HCT116 (cell line): ENCODE measurements around the gene NTSR2. TPM values are rescaled to one million over a fixed set of nuclear protein-coding genes. Genes with fewer than 3 reads are reported as not detected.

ENCODE experiments used
- ATAC-seq: fragments of 200-7000 bp; cut with Tn5 transposase; 2 replicates; pipeline ENCODE4 v1.9.1; 2020; ENCODE audit warnings: mild to moderate bottlenecking, moderate library complexity
- BruUV-seq: library from RNA; stranded (reverse); fragments of 400-500 nt; replicated peaks from 2 replicates; lab custom pipeline; 2021; lab: Mats Ljungman, UMichigan
- CTCF ChIA-PET: fragments of 300-600 bp; sonication (Branson Sonifier 250); formaldehyde crosslinking; loops from one replicate; lab custom pipeline; 2021; ENCODE audit warnings: antibody characterized with exemption; lab: Charles Lee
- POLR2A ChIA-PET: fragments of 300-600, 350-600 bp; sonication (Branson Sonifier 250); formaldehyde crosslinking; loops from one replicate; lab custom pipeline; 2021; ENCODE audit warnings: antibody characterized with exemption; lab: Charles Lee
- RAD21 ChIA-PET, 2 experiments: fragments of 300-600 bp; sonication (Branson Sonifier 250); formaldehyde crosslinking; loops; one replicate each; lab custom pipeline; 2023; ENCODE audit warnings: low total read pairs in 2 of 2; ENCODE audit not compliant: uncharacterized antibody in 2 of 2, unreplicated experiment in 2 of 2, low non-redundant PET in 1 of 2; lab: Charles Lee
- DNase-seq: peaks from one replicate; pipeline ENCODE4 v3.0.0-alpha.2; 2010; ENCODE audit warnings: low read depth, low spot score
- H2AFZ ChIP-seq: fragments of 200-600 bp; shearing (Covaris generic), sonication (generic); 2 replicates; pipeline ENCODE4 v1.6.1; 2017; ENCODE audit warnings: low read depth, mixed run types, mixed read lengths, antibody characterized with exemption, low read length; ENCODE audit not compliant: poor library complexity, severe bottlenecking
- H3K27ac ChIP-seq: 2 replicates; pipeline ENCODE4 v1.5.1; 2012; ENCODE audit warnings: low read depth, low read length
- H3K27me3 ChIP-seq: fragments of 200-600 bp; sonication (generic); 2 replicates; pipeline ENCODE4 v1.6.1; 2016; ENCODE audit warnings: mixed run types, low read length, mixed read lengths; ENCODE audit not compliant: insufficient read depth
- H3K36me3 ChIP-seq, 2 experiments: fragments of 200-500 bp in 1 of 2; fragments of 200-600 bp in 1 of 2; sonication (Bioruptor generic) in 1 of 2; sonication (generic) in 1 of 2; 2 replicates each; pipeline versions ENCODE4 v1.5.1 to v1.6.1; 2014 to 2016; ENCODE audit warnings: low read length in 2 of 2, inconsistent platforms in 1 of 2, mixed read lengths in 1 of 2, mixed run types in 1 of 2; ENCODE audit not compliant: insufficient read depth in 2 of 2, control insufficient read depth in 1 of 2
- H3K4me1 ChIP-seq, 2 experiments: fragments of 200-600 bp in 1 of 2; sonication (generic) in 1 of 2; 2 replicates each; pipeline versions ENCODE4 v1.5.1 to v1.6.1; 2012 to 2017; ENCODE audit warnings: low read length in 2 of 2, inconsistent platforms in 1 of 2, mild to moderate bottlenecking in 1 of 2, mixed read lengths in 1 of 2, mixed run types in 1 of 2, moderate library complexity in 1 of 2; ENCODE audit not compliant: insufficient read depth in 2 of 2, control insufficient read depth in 1 of 2
- H3K4me2 ChIP-seq: fragments of 200-600 bp; sonication (generic); 2 replicates; pipeline ENCODE4 v1.6.1; 2017; ENCODE audit warnings: mixed run types, low read length, mixed read lengths
- H3K4me3 ChIP-seq, 2 experiments: fragments of 200-600 bp in 1 of 2; sonication (generic) in 1 of 2; replicated peaks in 1 of 2; 2 replicates each; pipeline ENCODE4 v1.5.1; 2011 to 2016; ENCODE audit warnings: low read length in 2 of 2, control low read depth in 1 of 2, low read depth in 1 of 2, mild to moderate bottlenecking in 1 of 2, mixed read lengths in 1 of 2, mixed run types in 1 of 2
- H3K79me2 ChIP-seq: fragments of 200-600 bp; sonication (generic); 2 replicates; pipeline ENCODE4 v1.6.1; 2017; ENCODE audit warnings: mild to moderate bottlenecking, mixed run types, low read length, moderate library complexity, mixed read lengths; ENCODE audit not compliant: insufficient read depth
- H3K9ac ChIP-seq: fragments of 200-600 bp; sonication (generic); 2 replicates; pipeline ENCODE4 v1.6.1; 2016; ENCODE audit warnings: low read length, mixed read lengths
- H3K9me2 ChIP-seq: fragments of 200-600 bp; sonication (generic), shearing (Covaris generic); 2 replicates; pipeline ENCODE4 v1.6.1; 2017; ENCODE audit warnings: mixed run types, mild to moderate bottlenecking, moderate library complexity; ENCODE audit not compliant: insufficient read depth
- H3K9me3 ChIP-seq, 2 experiments: fragments of 200-500 bp in 1 of 2; fragments of 200-600 bp in 1 of 2; sonication (Bioruptor generic) in 1 of 2; sonication (generic) in 1 of 2; 2 replicates each; pipeline ENCODE4 v1.6.1; 2014 to 2017; ENCODE audit warnings: low read length in 2 of 2, mixed read lengths in 2 of 2, inconsistent platforms in 1 of 2, low read depth in 1 of 2, mild to moderate bottlenecking in 1 of 2, mixed run types in 1 of 2, moderate library complexity in 1 of 2; ENCODE audit not compliant: control insufficient read depth in 1 of 2, insufficient read depth in 1 of 2
- H4K20me1 ChIP-seq: fragments of 200-600 bp; sonication (generic), shearing (Covaris generic); 2 replicates; pipeline ENCODE4 v1.6.1; 2017; ENCODE audit warnings: mixed run types, mild to moderate bottlenecking, moderate library complexity; ENCODE audit not compliant: insufficient read depth
- ATF3 ChIP-seq: IDR thresholded peaks from 2 replicates; pipeline ENCODE4 v1.6.1; 2012
- CEBPB ChIP-seq: IDR thresholded peaks from 2 replicates; pipeline ENCODE4 v1.6.1; 2012; ENCODE audit warnings: low read depth
- ELF1 ChIP-seq: IDR thresholded peaks from 2 replicates; pipeline ENCODE4 v1.6.1; 2012; ENCODE audit warnings: low read depth, borderline replicate concordance
- EZH2 ChIP-seq: fragments of 200-600 bp; sonication (generic); IDR thresholded peaks from 2 replicates; pipeline ENCODE4 v1.6.1; 2017; ENCODE audit warnings: antibody characterized with exemption, mixed run types
- EZH2phosphoT487 ChIP-seq: fragments of 200-600 bp; IDR thresholded peaks from 2 replicates; pipeline ENCODE4 v1.6.1; 2018; ENCODE audit warnings: antibody characterized with exemption, borderline replicate concordance
- FOSL1 ChIP-seq: IDR thresholded peaks from 2 replicates; pipeline ENCODE4 v1.6.1; 2012; ENCODE audit warnings: low read depth
- MAX ChIP-seq: IDR thresholded peaks from 2 replicates; pipeline ENCODE4 v1.6.1; 2012
- POLR2A ChIP-seq: IDR thresholded peaks from 2 replicates; pipeline ENCODE4 v1.7.0; 2011; ENCODE audit warnings: borderline replicate concordance; ENCODE audit not compliant: insufficient read depth, insufficient read length; ENCODE audit errors: extremely low read depth
- REST ChIP-seq: IDR thresholded peaks from 2 replicates; pipeline ENCODE4 v1.6.1; 2012; ENCODE audit warnings: low read depth
- SP1 ChIP-seq: IDR thresholded peaks from 2 replicates; pipeline ENCODE4 v1.6.1; 2012; ENCODE audit warnings: low read depth
- SRF ChIP-seq: IDR thresholded peaks from 2 replicates; pipeline ENCODE4 v1.6.1; 2012; ENCODE audit warnings: low read depth
- TCF7L2 ChIP-seq: IDR thresholded peaks from 2 replicates; pipeline ENCODE4 v1.7.0; 2011; ENCODE audit warnings: borderline replicate concordance, inconsistent platforms; ENCODE audit not compliant: insufficient read depth, insufficient read length; ENCODE audit errors: extremely low read depth
- YY1 ChIP-seq: IDR thresholded peaks from 2 replicates; pipeline ENCODE4 v1.6.1; 2011; ENCODE audit warnings: low read length, low read depth, moderate library complexity, mild to moderate bottlenecking; ENCODE audit not compliant: insufficient replicate concordance; ENCODE audit errors: extremely low read depth
- ZNF274 ChIP-seq: fragments of 200-500 bp; sonication (Bioruptor generic); IDR thresholded peaks from 2 replicates; pipeline ENCODE4 v1.6.1; 2014; ENCODE audit warnings: mild to moderate bottlenecking, low read depth, low read length, inconsistent platforms
- intact Hi-C: fragments of 100-400 bp; cut with micrococcal nuclease; formaldehyde crosslinking; loops from 2 replicates; pipeline ENCODE4 v1.10.0; 2022
- total RNA-seq: library from RNA; stranded (reverse); gene quantifications from one replicate; pipeline ENCODE4 v1.2.1, GENCODE V29; 2021; ENCODE audit not compliant: unreplicated experiment
- TF ChIP-seq, protein P1 (sequence below), 3 experiments: fragments of 200-600 bp in 1 of 3; sonication (generic) in 1 of 3; IDR thresholded peaks in 2 of 3; conservative IDR thresholded peaks in 1 of 3; 2 replicates each; pipeline ENCODE4 v1.5.1; 2012 to 2017; ENCODE audit warnings: low read depth in 2 of 3, low read length in 2 of 3, antibody characterized with exemption in 1 of 3, borderline replicate concordance in 1 of 3, control low read depth in 1 of 3, mild to moderate bottlenecking in 1 of 3, mixed read lengths in 1 of 3, mixed run types in 1 of 3, moderate library complexity in 1 of 3; ENCODE audit not compliant: insufficient read depth in 1 of 3
- TF ChIP-seq, protein P2 (sequence below): IDR thresholded peaks from 2 replicates; pipeline ENCODE4 v1.6.1; 2011; ENCODE audit warnings: mild to moderate bottlenecking, low read length, moderate library complexity; ENCODE audit not compliant: insufficient replicate concordance; ENCODE audit errors: extremely low read depth

Gene NTSR2
- total RNA-seq, 1 experiment from 2014 or later = not detected

DNA sequence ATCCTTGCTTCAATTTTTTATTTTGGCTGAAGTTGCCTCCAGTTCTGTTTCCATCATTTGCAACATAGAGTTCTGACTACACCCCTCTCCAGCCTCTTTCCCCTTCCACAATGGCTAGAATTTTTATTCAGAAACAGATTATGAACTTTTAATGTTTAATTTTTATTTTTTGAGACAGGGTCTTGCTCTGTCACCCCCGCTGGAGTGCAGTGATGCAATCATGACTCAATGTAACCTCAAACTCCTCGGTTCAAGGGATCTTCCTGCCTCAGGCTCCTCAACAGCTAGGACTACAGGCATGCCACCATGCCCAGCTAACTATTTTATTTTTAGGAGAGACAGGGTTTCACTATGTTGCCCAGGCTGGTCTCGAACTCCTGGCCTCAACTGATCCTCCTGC lies 2.8 kb downstream of the NTSR2 start (continued):
- TF ChIP-seq POLR2A (no peak), TCF7L2 (no peak), FOSL1 (no peak), EZH2 (no peak), REST (no peak), SP1 (no peak), SRF (no peak)

GRCh38 chr2:11665510-11666362 lies 4.3 kb downstream of the NTSR2 start:
- Histone ChIP-seq H3K36me3 (no peaks in the 10 kb centered on the region), H3K9ac (no peak overlapping the region), H2AFZ (no peak overlapping the region), H3K9me3 (peaks cover 0 to 10% of the 10 kb centered on the region in 2 experiments; a peak in 2 of 4 replicates), H3K4me2 (no peak overlapping the region), H3K9me2 (no peaks in the 10 kb centered on the region), H3K27ac (no peak overlapping the region), H3K79me2 (no peaks in the 10 kb centered on the region), H3K4me1 (no peaks in the 10 kb centered on the region), H3K4me3 (no peak overlapping the region), H4K20me1 (no peaks in the 10 kb centered on the region), H3K27me3 (no peaks in the 10 kb centered on the region)
- no peak for DNase-seq
- ChIA-PET RAD21 (no interaction called here), CTCF (no interaction called here), POLR2A (no interaction called here)
- no TSS peak for BruUV-seq
- intact Hi-C loops = no loop called here
- ATAC-seq = no peak
- TF ChIP-seq ATF3 (no peak), YY1 (no peak), CEBPB (no peak), ELF1 (no peak), EZH2 (no peak), EZH2phosphoT487 (no peak), ZNF274 (no peak), FOSL1 (no peak), MAX (no peak)
- TF ChIP-seq, protein P1, sequence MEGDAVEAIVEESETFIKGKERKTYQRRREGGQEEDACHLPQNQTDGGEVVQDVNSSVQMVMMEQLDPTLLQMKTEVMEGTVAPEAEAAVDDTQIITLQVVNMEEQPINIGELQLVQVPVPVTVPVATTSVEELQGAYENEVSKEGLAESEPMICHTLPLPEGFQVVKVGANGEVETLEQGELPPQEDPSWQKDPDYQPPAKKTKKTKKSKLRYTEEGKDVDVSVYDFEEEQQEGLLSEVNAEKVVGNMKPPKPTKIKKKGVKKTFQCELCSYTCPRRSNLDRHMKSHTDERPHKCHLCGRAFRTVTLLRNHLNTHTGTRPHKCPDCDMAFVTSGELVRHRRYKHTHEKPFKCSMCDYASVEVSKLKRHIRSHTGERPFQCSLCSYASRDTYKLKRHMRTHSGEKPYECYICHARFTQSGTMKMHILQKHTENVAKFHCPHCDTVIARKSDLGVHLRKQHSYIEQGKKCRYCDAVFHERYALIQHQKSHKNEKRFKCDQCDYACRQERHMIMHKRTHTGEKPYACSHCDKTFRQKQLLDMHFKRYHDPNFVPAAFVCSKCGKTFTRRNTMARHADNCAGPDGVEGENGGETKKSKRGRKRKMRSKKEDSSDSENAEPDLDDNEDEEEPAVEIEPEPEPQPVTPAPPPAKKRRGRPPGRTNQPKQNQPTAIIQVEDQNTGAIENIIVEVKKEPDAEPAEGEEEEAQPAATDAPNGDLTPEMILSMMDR (IDR thresholded peaks at IDR 0.05 in 2 of 3, conservative IDR thresholded peaks at IDR 0.05 in 1 of 3; ENCODE audit: borderline replicate concordance in 1 of 3, insufficient read depth in 1 of 3, low read depth in 2 of 3, low read length in 2 of 3) = no peak
- TF ChIP-seq, protein P2, sequence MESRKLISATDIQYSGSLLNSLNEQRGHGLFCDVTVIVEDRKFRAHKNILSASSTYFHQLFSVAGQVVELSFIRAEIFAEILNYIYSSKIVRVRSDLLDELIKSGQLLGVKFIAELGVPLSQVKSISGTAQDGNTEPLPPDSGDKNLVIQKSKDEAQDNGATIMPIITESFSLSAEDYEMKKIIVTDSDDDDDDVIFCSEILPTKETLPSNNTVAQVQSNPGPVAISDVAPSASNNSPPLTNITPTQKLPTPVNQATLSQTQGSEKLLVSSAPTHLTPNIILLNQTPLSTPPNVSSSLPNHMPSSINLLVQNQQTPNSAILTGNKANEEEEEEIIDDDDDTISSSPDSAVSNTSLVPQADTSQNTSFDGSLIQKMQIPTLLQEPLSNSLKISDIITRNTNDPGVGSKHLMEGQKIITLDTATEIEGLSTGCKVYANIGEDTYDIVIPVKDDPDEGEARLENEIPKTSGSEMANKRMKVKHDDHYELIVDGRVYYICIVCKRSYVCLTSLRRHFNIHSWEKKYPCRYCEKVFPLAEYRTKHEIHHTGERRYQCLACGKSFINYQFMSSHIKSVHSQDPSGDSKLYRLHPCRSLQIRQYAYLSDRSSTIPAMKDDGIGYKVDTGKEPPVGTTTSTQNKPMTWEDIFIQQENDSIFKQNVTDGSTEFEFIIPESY = no peak
